Measurements from ENCODE around the gene INTS13. TPM values are rescaled to one million over a fixed set of nuclear protein-coding genes. Genes with fewer than 3 reads are reported as not detected.

INTS13 gene
- polyA plus RNA-seq, 3 donors: 4.6 to 8.0 (median 7.5) TPM

DNA sequence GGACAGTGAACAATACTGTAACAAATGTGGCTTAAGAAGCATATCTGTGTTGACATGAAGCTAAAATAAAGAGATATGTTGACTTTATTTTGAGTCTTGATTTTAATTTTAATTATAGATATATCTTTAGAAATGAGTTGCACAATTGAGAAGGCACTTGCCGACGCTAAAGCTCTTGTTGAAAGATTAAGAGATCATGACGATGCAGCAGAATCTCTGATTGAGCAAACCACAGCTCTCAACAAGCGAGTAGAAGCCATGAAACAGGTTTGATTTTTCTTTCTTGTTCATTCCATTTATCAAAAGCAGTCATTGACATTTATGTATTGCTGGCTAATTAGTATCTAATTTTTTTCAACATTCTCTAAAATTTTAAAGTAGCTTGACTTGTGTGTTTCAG, 16.2 kb upstream of the INTS13 start:
- Mint-ChIP-seq H3K4me3 (no peak overlapping the region), H3K36me3 (peaks cover 31 to 43% of the 10 kb centered on the region in 2 donors), H3K27me3 (ENCODE audit: low read depth in 3 of 3) (peaks cover 0 to 1% (median 0%) of the 10 kb centered on the region in 3 donors), H3K4me1 (peaks cover 19% of the 10 kb centered on the region), H3K9me3 (peaks cover 0 to 2% (median 0%) of the 10 kb centered on the region in 7 donors), H3K27ac (peak overlapping the region; percentile 85 to 96 (median 88))
- Histone ChIP-seq H3K27ac (ENCODE audit: low read depth in 1 of 2, low read length in 2 of 2) (peak overlapping the region in 1 of 2 donors; percentile 80), H4K20me1 (ENCODE audit: insufficient read depth, low read length) (peaks cover 46% of the 10 kb centered on the region), H2AFZ (ENCODE audit: insufficient read depth, low read depth, low read length, poor library complexity, severe bottlenecking) (no peak overlapping the region), H3K4me1 (ENCODE audit: control insufficient read depth in 1 of 2, insufficient read depth in 2 of 2, low read length in 2 of 2) (peaks cover 13 to 27% of the 10 kb centered on the region in 2 donors), H3K9me3 (replicated peaks in 1 of 2; ENCODE audit: control insufficient read depth in 1 of 2, insufficient read depth in 1 of 2, low read length in 2 of 2) (no peaks in the 10 kb centered on the region), H3K9ac (ENCODE audit: insufficient read depth, low read length, poor library complexity, severe bottlenecking) (peak overlapping the region; percentile 32), H3K4me2 (replicated peaks; ENCODE audit: extremely low read depth, low read length, poor library complexity, severe bottlenecking) (peak overlapping the region; percentile 26), H3K79me2 (ENCODE audit: insufficient read depth, low read length) (peaks cover 63% of the 10 kb centered on the region), H3K27me3 (ENCODE audit: control insufficient read depth in 2 of 2, insufficient read depth in 2 of 2, low read length in 2 of 2) (no peaks in the 10 kb centered on the region), H3K36me3 (replicated peaks in 1 of 2; ENCODE audit: control insufficient read depth in 1 of 2, insufficient read depth in 2 of 2, low read length in 2 of 2) (peaks cover 29 to 40% of the 10 kb centered on the region in 2 donors), H3K4me3 (replicated peaks in 1 of 3; ENCODE audit: low read depth in 2 of 3, low read length in 3 of 3) (no peak overlapping the region)
- DNase-seq: peak; percentile 35 to 52 (median 41)
- no CpG with 5 or more reads among the region's 4 CpGs for WGBS (ENCODE audit: insufficient coverage)
- intact Hi-C loops (cut with micrococcal nuclease): no loop called here
- no peak for TF ChIP-seq CTCF (IDR thresholded peaks at IDR 0.05)

- intact Hi-C loops (cut with micrococcal nuclease): loop anchor here in 1 of 2 donors (2.0 kb wide), 1 partner anchor 15 kb away; the partner anchor contains the start of gene FGFR1OP2
- Histone ChIP-seq H3K9ac (ENCODE audit: insufficient read depth, low read length, poor library complexity, severe bottlenecking) (peak overlapping the region; percentile 32), H3K4me1 (ENCODE audit: control insufficient read depth in 1 of 2, insufficient read depth in 2 of 2, low read length in 2 of 2) (peaks cover 13 to 27% of the 10 kb centered on the region in 2 donors), H3K36me3 (replicated peaks in 1 of 2; ENCODE audit: control insufficient read depth in 1 of 2, insufficient read depth in 2 of 2, low read length in 2 of 2) (peaks cover 26 to 36% of the 10 kb centered on the region in 2 donors), H2AFZ (ENCODE audit: insufficient read depth, low read depth, low read length, poor library complexity, severe bottlenecking) (no peak overlapping the region), H3K4me3 (replicated peaks in 1 of 3; ENCODE audit: low read depth in 2 of 3, low read length in 3 of 3) (no peak overlapping the region), H4K20me1 (ENCODE audit: insufficient read depth, low read length) (peaks cover 49% of the 10 kb centered on the region), H3K9me3 (replicated peaks in 1 of 2; ENCODE audit: control insufficient read depth in 1 of 2, insufficient read depth in 1 of 2, low read length in 2 of 2) (no peaks in the 10 kb centered on the region), H3K79me2 (ENCODE audit: insufficient read depth, low read length) (peaks cover 68% of the 10 kb centered on the region), H3K27me3 (ENCODE audit: control insufficient read depth in 2 of 2, insufficient read depth in 2 of 2, low read length in 2 of 2) (no peaks in the 10 kb centered on the region), H3K4me2 (replicated peaks; ENCODE audit: extremely low read depth, low read length, poor library complexity, severe bottlenecking) (peak overlapping the region; percentile 26), H3K27ac (ENCODE audit: low read depth in 1 of 2, low read length in 2 of 2) (peak overlapping the region; percentile 77 to 80)
- Mint-ChIP-seq H3K9me3 (peaks cover 0 to 4% (median under 1%) of the 10 kb centered on the region in 7 donors), H3K36me3 (peaks cover 33 to 43% of the 10 kb centered on the region in 2 donors), H3K4me3 (peak overlapping the region in 1 of 2 donors; percentile 39), H3K27me3 (ENCODE audit: low read depth in 3 of 3) (peaks cover 0 to 1% (median 0%) of the 10 kb centered on the region in 3 donors), H3K27ac (peak overlapping the region; percentile 85 to 96 (median 93)), H3K4me1 (peaks cover 19% of the 10 kb centered on the region)
- no peak for TF ChIP-seq CTCF (IDR thresholded peaks at IDR 0.05)
- 17% methylated on average over 1 of the region's 1 CpG for WGBS (ENCODE audit: insufficient coverage)
- DNase-seq: peak; percentile 90 to 95 (median 94)
Observed at GRCh38 chr12:26953447-26953846, 15.7 kb upstream of the INTS13 start.
